ENCODE results near the gene EDEM3. TPM values are rescaled to one million over a fixed set of nuclear protein-coding genes. Genes with fewer than 3 reads are reported as not detected.

Gene EDEM3
- total and polyA plus RNA-seq, 9 of the 15 experiments (the other 6 are each of a cell fraction or from before 2014, with no cell fraction given): 15.8 to 46.6 (median 28.0) TPM

DNA sequence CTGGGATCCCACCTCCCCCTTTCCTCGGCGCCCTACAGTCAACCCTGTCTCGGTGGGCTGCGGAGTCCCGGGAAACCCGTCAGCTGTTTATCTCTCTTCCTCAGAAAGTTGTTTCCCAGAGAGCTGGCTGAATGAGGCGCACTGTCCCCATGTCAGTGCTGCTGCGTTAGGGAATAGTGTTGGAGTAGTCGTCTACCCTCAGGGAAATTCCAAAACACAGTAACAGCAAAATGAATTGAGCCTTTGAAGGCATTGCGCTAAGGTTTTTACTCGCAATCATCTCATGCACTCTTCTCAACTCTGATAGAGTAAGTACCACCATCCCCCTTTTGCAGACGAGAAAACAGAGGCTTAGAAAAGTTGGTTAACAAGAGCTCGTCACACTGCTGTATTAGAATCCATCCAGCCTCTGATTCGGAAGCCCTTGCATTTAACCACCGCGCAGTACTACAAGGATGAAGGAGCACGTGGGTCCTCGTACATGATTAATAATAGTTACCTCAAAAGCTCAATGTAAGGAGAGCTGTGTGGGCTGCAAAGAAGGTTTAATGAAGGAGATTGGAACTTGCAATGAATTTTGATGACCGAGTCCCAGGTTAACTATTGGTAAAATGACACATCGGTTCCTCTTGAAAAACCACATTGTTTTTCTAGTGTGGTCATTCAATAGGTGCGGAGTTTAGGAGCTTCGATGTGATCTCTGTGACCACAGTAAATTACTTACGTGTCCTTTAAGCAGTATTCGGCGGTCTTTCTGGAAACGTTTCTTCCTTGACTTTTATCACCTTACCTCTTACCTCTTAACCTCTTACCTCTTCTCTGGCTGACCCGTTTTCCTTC lies 788 bp upstream of the EDEM3 start:
- ChIA-PET CTCF (ENCODE audit: low intra/inter-chr PET ratio) (no interaction called here), POLR2A (interaction anchor here (1.0 to 5.8 kb wide), 13 partner anchors 9 to 406 kb away, joined by 3 to 36 read pairs (median 5); partner anchors contain the start of gene NIBAN1)
- H3K4me3 ChIP-seq: peak overlapping the region; percentile 83
- H2AFZ ChIP-seq (ENCODE audit: low read depth, low read length): peak overlapping the region; percentile 96
- H3K4me2 ChIP-seq (ENCODE audit: insufficient read depth, low read length): peak overlapping the region; percentile 97
- peaks cover 4 to 11% of the 10 kb centered on the region in 2 experiments; a peak in 3 of 5 replicates for H3K4me1 ChIP-seq (replicated peaks in 1 of 2; ENCODE audit: control insufficient read depth in 2 of 2, insufficient read depth in 2 of 2, low read length in 2 of 2)
- no peaks in the 10 kb centered on the region for H3K9me3 ChIP-seq (replicated peaks; ENCODE audit: control insufficient read depth, insufficient read depth, low read depth, low read length)
- DNase-seq (ENCODE audit: extremely low read depth in 1 of 4, low spot score in 3 of 4) (peak in 3 of 4 experiments; percentile 23 to 55 (median 42)), ATAC-seq (no peak), FAIRE-seq (no peak)
- no peaks in the 10 kb centered on the region; the same call in 2 of the 3 replicates for H3K36me3 ChIP-seq (ENCODE audit: control insufficient read depth, insufficient read depth, low read length)
- H3K9me1 ChIP-seq (ENCODE audit: control insufficient read depth, insufficient read depth, low read length): no peaks in the 10 kb centered on the region
- BruUV-seq (replicated peaks): TSS peak; percentile 93
- no peaks in the 10 kb centered on the region for H3K27me3 ChIP-seq (ENCODE audit: control insufficient read depth in 2 of 2, insufficient read depth in 2 of 2, low read length in 2 of 2)
- 1% methylated on average over 27 of the region's 27 CpGs for WGBS (ENCODE audit: insufficient coverage, low coverage, missing lambda C conversion rate)
- intact Hi-C loops (cut with micrococcal nuclease): loop anchor here (1.0 to 10.0 kb wide), 6 partner anchors 13 to 559 kb away; partner anchors contain the start of genes IVNS1ABP, SWT1 and TRMT1L
- H3K27ac ChIP-seq (ENCODE audit: extremely low read depth, low read depth, low read length): peak overlapping the region; percentile 79
- H3K9ac ChIP-seq (ENCODE audit: insufficient read depth in 1 of 2, low read depth in 2 of 2, low read length in 2 of 2): peak overlapping the region; percentile 82 to 87
- peaks cover 39% of the 10 kb centered on the region for H3K79me2 ChIP-seq (ENCODE audit: control insufficient read depth, insufficient read depth, low read length)
- no peaks in the 10 kb centered on the region for H4K20me1 ChIP-seq (replicated peaks; ENCODE audit: control insufficient read depth, insufficient read depth, low read length)
- in situ Hi-C loops (cut with MboI): no loop called here
- TF ChIP-seq IFI16 (CRISPR knock-in tag; IDR thresholded peaks at IDR 0.05): no peak
- TF ChIP-seq NFIC (IDR thresholded peaks at IDR 0.05): no peak
- TF ChIP-seq SFPQ (IDR thresholded peaks at IDR 0.05; ENCODE audit: low read depth, low read length): no peak
- peak in 1 of 2 experiments; percentile 81; a peak in 1 of 3 replicates for TF ChIP-seq CBX3 (IDR thresholded peaks at IDR 0.05; ENCODE audit: borderline replicate concordance in 1 of 2, low read length in 2 of 2)
- TF ChIP-seq, protein P1, sequence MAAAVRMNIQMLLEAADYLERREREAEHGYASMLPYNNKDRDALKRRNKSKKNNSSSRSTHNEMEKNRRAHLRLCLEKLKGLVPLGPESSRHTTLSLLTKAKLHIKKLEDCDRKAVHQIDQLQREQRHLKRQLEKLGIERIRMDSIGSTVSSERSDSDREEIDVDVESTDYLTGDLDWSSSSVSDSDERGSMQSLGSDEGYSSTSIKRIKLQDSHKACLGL (CRISPR knock-in tag; IDR thresholded peaks at IDR 0.05; ENCODE audit: borderline replicate concordance, poor library complexity, severe bottlenecking): no peak
- peak; percentile 67 to 71; a peak in 3 of 4 replicates for TF ChIP-seq MNT (conservative IDR thresholded peaks at IDR 0.05)
- 0 out of 2 replicates have a peak, but pooled peaks have one; percentile 10 for TF ChIP-seq CEBPG (CRISPR knock-in tag; IDR thresholded peaks at IDR 0.05)
- TF ChIP-seq CEBPG (tag; conservative IDR thresholded peaks at IDR 0.05 in 1 of 2, IDR thresholded peaks at IDR 0.05 in 1 of 2): no peak
- no peak for TF ChIP-seq ZNF146 (CRISPR knock-in tag; IDR thresholded peaks at IDR 0.05; ENCODE audit: unreplicated experiment)
- peak in 1 of 2 experiments; percentile 38; a peak in 2 of 4 replicates for TF ChIP-seq TEAD1 (CRISPR knock-in tag; IDR thresholded peaks at IDR 0.05)
- no peak for TF ChIP-seq RFX7 (CRISPR knock-in tag; IDR thresholded peaks at IDR 0.05)
- TF ChIP-seq, protein P2, sequence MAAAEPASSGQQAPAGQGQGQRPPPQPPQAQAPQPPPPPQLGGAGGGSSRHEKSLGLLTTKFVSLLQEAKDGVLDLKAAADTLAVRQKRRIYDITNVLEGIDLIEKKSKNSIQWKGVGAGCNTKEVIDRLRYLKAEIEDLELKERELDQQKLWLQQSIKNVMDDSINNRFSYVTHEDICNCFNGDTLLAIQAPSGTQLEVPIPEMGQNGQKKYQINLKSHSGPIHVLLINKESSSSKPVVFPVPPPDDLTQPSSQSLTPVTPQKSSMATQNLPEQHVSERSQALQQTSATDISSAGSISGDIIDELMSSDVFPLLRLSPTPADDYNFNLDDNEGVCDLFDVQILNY (CRISPR knock-in tag; IDR thresholded peaks at IDR 0.05): no peak
- peak; percentile 40 for TF ChIP-seq SMARCA4 (IDR thresholded peaks at IDR 0.05)
- TF ChIP-seq, protein P3, sequence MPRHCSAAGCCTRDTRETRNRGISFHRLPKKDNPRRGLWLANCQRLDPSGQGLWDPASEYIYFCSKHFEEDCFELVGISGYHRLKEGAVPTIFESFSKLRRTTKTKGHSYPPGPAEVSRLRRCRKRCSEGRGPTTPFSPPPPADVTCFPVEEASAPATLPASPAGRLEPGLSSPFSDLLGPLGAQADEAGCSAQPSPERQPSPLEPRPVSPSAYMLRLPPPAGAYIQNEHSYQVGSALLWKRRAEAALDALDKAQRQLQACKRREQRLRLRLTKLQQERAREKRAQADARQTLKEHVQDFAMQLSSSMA (CRISPR knock-in tag; IDR thresholded peaks at IDR 0.05): 0 out of 2 replicates have a peak, but pooled peaks have one; percentile 7

All from K562 (cell line).